Natural killer cell treated with Interleukin-12 subunit alpha and Interleukin-12 subunit beta and Interleukin-15 and Interleukin-18, amount 100 ng/mL, for 72 hours (primary cell): ENCODE results near the gene SLC41A3. TPM values are rescaled to one million over a fixed set of nuclear protein-coding genes. Genes with fewer than 3 reads are reported as not detected.
A peak's percentile ranks its signal among the peaks of the same experiment; 100 is the strongest.

Source experiments
- ATAC-seq, 2 donors: fragments of 150-1000 bp; cut with Tn5 transposase in 1 of 2; sonication (Bioruptor Pico), chemical (Tn5 transposase) in 1 of 2; 2 replicates each; pipeline ENCODE4 v1.10.0; 2021
- DNase-seq: peaks from one replicate; pipeline ENCODE4 v3.0.0; 2022; ENCODE audit warnings: low spot score
- H3K27ac Mint-ChIP-seq, 2 donors: 1 replicate in 1 of 2; 2 replicates in 1 of 2; pipeline ENCODE4 v1.8.0; 2022; ENCODE audit warnings: mixed read lengths in 2 of 2, mild to moderate bottlenecking in 1 of 2, moderate library complexity in 1 of 2
- H3K27me3 Mint-ChIP-seq, 2 donors: 1 replicate in 1 of 2; 2 replicates in 1 of 2; pipeline ENCODE4 v1.8.0; 2022; ENCODE audit warnings: mixed read lengths in 2 of 2
- H3K36me3 Mint-ChIP-seq: one replicate; pipeline ENCODE4 v1.8.0; 2022; ENCODE audit warnings: mixed read lengths
- H3K4me1 Mint-ChIP-seq, 2 donors: 1 replicate in 1 of 2; 2 replicates in 1 of 2; pipeline ENCODE4 v1.8.0; 2022; ENCODE audit warnings: low read depth in 2 of 2, mixed read lengths in 2 of 2, mild to moderate bottlenecking in 1 of 2
- H3K4me3 Mint-ChIP-seq: one replicate; pipeline ENCODE4 v1.8.0; 2022; ENCODE audit warnings: mixed read lengths
- H3K9me3 Mint-ChIP-seq: 2 replicates; pipeline ENCODE4 v1.8.0; 2022; ENCODE audit warnings: mixed read lengths
- total RNA-seq, 2 donors: library from RNA; stranded (reverse); gene quantifications; one replicate each; pipeline ENCODE4 v1.2.3, GENCODE V29; 2022

The SLC41A3 gene
- total RNA-seq, 2 donors from 2014 or later, result 30.4 to 36.4 TPM

GRCh38 chr3:126024049-126024854 lies 59.7 kb downstream of the SLC41A3 start:
- Mint-ChIP-seq H3K27me3 (no peaks in the 10 kb centered on the region), H3K9me3 (peaks cover 6% of the 10 kb centered on the region), H3K4me1 (peaks cover 6 to 20% of the 10 kb centered on the region in 2 donors), H3K27ac (no peak overlapping the region), H3K36me3 (peaks cover 10% of the 10 kb centered on the region), H3K4me3 (no peak overlapping the region)
- DNase-seq (no peak), ATAC-seq (no peak)

- ATAC-seq (no peak), DNase-seq (no peak)
- Mint-ChIP-seq H3K27ac (no peak overlapping the region), H3K27me3 (no peaks in the 10 kb centered on the region), H3K9me3 (peaks cover 6% of the 10 kb centered on the region), H3K4me1 (peaks cover 6 to 20% of the 10 kb centered on the region in 2 donors), H3K4me3 (no peak overlapping the region), H3K36me3 (peaks cover 10% of the 10 kb centered on the region)
Measured at GRCh38 chr3:126023390-126023789, 60.5 kb downstream of the SLC41A3 start.

- DNase-seq, result no peak
- H3K27me3 Mint-ChIP-seq, result no peaks in the 10 kb centered on the region
- peaks cover 6 to 20% of the 10 kb centered on the region in 2 donors for H3K4me1 Mint-ChIP-seq
- peaks cover 6% of the 10 kb centered on the region for H3K9me3 Mint-ChIP-seq
- no peak overlapping the region for H3K27ac Mint-ChIP-seq
- no peak overlapping the region for H3K4me3 Mint-ChIP-seq
- peaks cover 8% of the 10 kb centered on the region for H3K36me3 Mint-ChIP-seq
- no peak for ATAC-seq
Measured at GRCh38 chr3:126022741-126023359, 61.1 kb downstream of the SLC41A3 start.

GRCh38 chr3:126021702-126022101 lies 62.2 kb downstream of the SLC41A3 start:
- Mint-ChIP-seq H3K9me3 (no peaks in the 10 kb centered on the region), H3K4me3 (no peak overlapping the region), H3K27me3 (no peaks in the 10 kb centered on the region), H3K4me1 (peaks cover 4 to 12% of the 10 kb centered on the region in 2 donors), H3K27ac (no peak overlapping the region), H3K36me3 (no peaks in the 10 kb centered on the region)
- ATAC-seq (no peak), DNase-seq (no peak)

GRCh38 chr3:126021224-126021623 lies 62.7 kb downstream of the SLC41A3 start:
- no peaks in the 10 kb centered on the region for H3K36me3 Mint-ChIP-seq
- no peak for DNase-seq
- H3K27me3 Mint-ChIP-seq, result no peaks in the 10 kb centered on the region
- H3K27ac Mint-ChIP-seq, result no peak overlapping the region
- no peaks in the 10 kb centered on the region for H3K9me3 Mint-ChIP-seq
- no peak for ATAC-seq
- H3K4me3 Mint-ChIP-seq, result no peak overlapping the region
- peaks cover 0 to 9% of the 10 kb centered on the region in 2 donors for H3K4me1 Mint-ChIP-seq

- DNase-seq (no peak), ATAC-seq (no peak)
- no peak overlapping the region for H3K27ac Mint-ChIP-seq
- no peak overlapping the region for H3K4me3 Mint-ChIP-seq
- H3K9me3 Mint-ChIP-seq, result no peaks in the 10 kb centered on the region
- no peaks in the 10 kb centered on the region for H3K36me3 Mint-ChIP-seq
- no peaks in the 10 kb centered on the region for H3K27me3 Mint-ChIP-seq
- peaks cover 0 to 2% of the 10 kb centered on the region in 2 donors for H3K4me1 Mint-ChIP-seq
Measured at GRCh38 chr3:126019683-126020082, 64.2 kb downstream of the SLC41A3 start.

GRCh38 chr3:126018995-126019394 lies 64.9 kb downstream of the SLC41A3 start:
- Mint-ChIP-seq H3K36me3 (no peaks in the 10 kb centered on the region), H3K4me1 (no peaks in the 10 kb centered on the region), H3K27me3 (no peaks in the 10 kb centered on the region), H3K4me3 (no peak overlapping the region), H3K9me3 (no peaks in the 10 kb centered on the region), H3K27ac (no peak overlapping the region)
- DNase-seq (no peak), ATAC-seq (no peak)

GRCh38 chr3:126018545-126018944 lies 65.4 kb downstream of the SLC41A3 start:
- Mint-ChIP-seq H3K4me1 (no peaks in the 10 kb centered on the region), H3K4me3 (no peak overlapping the region), H3K9me3 (no peaks in the 10 kb centered on the region), H3K27me3 (no peaks in the 10 kb centered on the region), H3K27ac (no peak overlapping the region), H3K36me3 (no peaks in the 10 kb centered on the region)
- no peak for ATAC-seq
- DNase-seq, result no peak

- Mint-ChIP-seq H3K36me3 (peaks cover under 1% of the 10 kb centered on the region), H3K27me3 (no peaks in the 10 kb centered on the region), H3K4me1 (no peaks in the 10 kb centered on the region), H3K27ac (no peak overlapping the region), H3K9me3 (no peaks in the 10 kb centered on the region), H3K4me3 (no peak overlapping the region)
- DNase-seq (no peak), ATAC-seq (peak in 1 of 2 donors; percentile 3)
Measured at GRCh38 chr3:126017362-126017761, 66.6 kb downstream of the SLC41A3 start.

GRCh38 chr3:126016616-126017015 lies 67.3 kb downstream of the SLC41A3 start:
- Mint-ChIP-seq H3K4me3 (no peak overlapping the region), H3K36me3 (peaks cover 6% of the 10 kb centered on the region), H3K4me1 (no peaks in the 10 kb centered on the region), H3K27ac (no peak overlapping the region), H3K9me3 (no peaks in the 10 kb centered on the region), H3K27me3 (no peaks in the 10 kb centered on the region)
- DNase-seq, result no peak
- peak in 1 of 2 donors; percentile 31 for ATAC-seq

- H3K9me3 Mint-ChIP-seq, result no peaks in the 10 kb centered on the region
Measured at GRCh38 chr3:126015075-126015474, 68.8 kb downstream of the SLC41A3 start.

GRCh38 chr3:126014252-126014651 lies 69.7 kb downstream of the SLC41A3 start:
- Mint-ChIP-seq H3K4me1 (no peaks in the 10 kb centered on the region), H3K9me3 (no peaks in the 10 kb centered on the region), H3K27ac (no peak overlapping the region), H3K27me3 (no peaks in the 10 kb centered on the region), H3K4me3 (no peak overlapping the region), H3K36me3 (peaks cover 13% of the 10 kb centered on the region)
- DNase-seq (no peak), ATAC-seq (no peak)

More at GRCh38 chr3:126015075-126015474, 68.8 kb downstream of the SLC41A3 start:
- H3K27ac Mint-ChIP-seq, result no peak overlapping the region
- ATAC-seq (no peak), DNase-seq (no peak)
- H3K36me3 Mint-ChIP-seq, result peaks cover 13% of the 10 kb centered on the region
- H3K4me1 Mint-ChIP-seq, result no peaks in the 10 kb centered on the region
- no peak overlapping the region for H3K4me3 Mint-ChIP-seq
- H3K27me3 Mint-ChIP-seq, result no peaks in the 10 kb centered on the region

- DNase-seq, result no peak
- H3K9me3 Mint-ChIP-seq, result no peaks in the 10 kb centered on the region
- no peaks in the 10 kb centered on the region for H3K27me3 Mint-ChIP-seq
- no peak overlapping the region for H3K27ac Mint-ChIP-seq
- ATAC-seq, result no peak
- H3K36me3 Mint-ChIP-seq, result peaks cover 16% of the 10 kb centered on the region
- H3K4me3 Mint-ChIP-seq, result no peak overlapping the region
- no peaks in the 10 kb centered on the region for H3K4me1 Mint-ChIP-seq
Measured at GRCh38 chr3:126013751-126014156, 70.2 kb downstream of the SLC41A3 start.

GRCh38 chr3:126009181-126009580 lies 74.7 kb downstream of the SLC41A3 start:
- Mint-ChIP-seq H3K4me3 (no peak overlapping the region), H3K27ac (no peak overlapping the region), H3K4me1 (no peaks in the 10 kb centered on the region), H3K36me3 (peaks cover 17% of the 10 kb centered on the region), H3K9me3 (no peaks in the 10 kb centered on the region), H3K27me3 (no peaks in the 10 kb centered on the region)
- DNase-seq (no peak), ATAC-seq (no peak)
